Measurements from ENCODE around the gene MTHFD2.
A peak's percentile ranks its signal among the peaks of the same experiment; 100 is the strongest.

MTHFD2 gene

GRCh38 chr2:74259191-74259590, 60.8 kb downstream of the MTHFD2 start:
- no peaks in the 10 kb centered on the region for H3K9me3 Mint-ChIP-seq
- H3K27me3 Mint-ChIP-seq, result no peaks in the 10 kb centered on the region
- H3K36me3 Mint-ChIP-seq (ENCODE audit: low read depth), result peaks cover 4% of the 10 kb centered on the region
- no peaks in the 10 kb centered on the region for H3K4me1 Mint-ChIP-seq (ENCODE audit: low read depth)
- H3K4me3 Mint-ChIP-seq, result no peak overlapping the region
- no peak overlapping the region for H3K27ac Mint-ChIP-seq

GRCh38 chr2:74259733-74260132, 61.3 kb downstream of the MTHFD2 start:
- peaks cover 4% of the 10 kb centered on the region for H3K36me3 Mint-ChIP-seq (ENCODE audit: low read depth)
- no peak overlapping the region for H3K4me3 Mint-ChIP-seq
- peak overlapping the region; percentile 29 for H3K27ac Mint-ChIP-seq
- H3K4me1 Mint-ChIP-seq (ENCODE audit: low read depth), result no peaks in the 10 kb centered on the region
- no peaks in the 10 kb centered on the region for H3K9me3 Mint-ChIP-seq
- H3K27me3 Mint-ChIP-seq, result no peaks in the 10 kb centered on the region

DNA sequence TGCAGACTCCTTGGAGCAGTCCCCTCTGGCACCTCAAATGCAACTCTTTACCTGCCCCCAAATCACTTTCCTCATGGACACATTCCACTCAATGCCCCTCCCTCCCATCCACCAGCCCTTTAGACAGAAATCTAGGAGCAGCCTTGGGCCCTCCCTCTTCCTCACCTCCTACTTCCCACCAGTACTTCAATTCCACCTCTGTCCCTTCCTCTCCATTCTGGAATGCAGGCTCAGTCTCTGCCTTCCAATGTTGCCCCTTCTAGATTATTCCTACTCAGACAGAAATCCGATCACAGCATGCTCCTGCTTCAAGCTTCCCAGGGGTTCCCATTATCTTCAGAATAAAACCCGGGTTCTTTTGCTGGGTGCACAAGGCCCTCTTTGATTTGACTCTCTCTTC, 62.1 kb downstream of the MTHFD2 start:
- Mint-ChIP-seq H3K36me3 (ENCODE audit: low read depth) (peaks cover 3% of the 10 kb centered on the region), H3K9me3 (no peaks in the 10 kb centered on the region), H3K27ac (no peak overlapping the region), H3K4me3 (no peak overlapping the region), H3K27me3 (no peaks in the 10 kb centered on the region), H3K4me1 (ENCODE audit: low read depth) (no peaks in the 10 kb centered on the region)

GRCh38 chr2:74261204-74261864, 62.9 kb downstream of the MTHFD2 start:
- no peak overlapping the region for H3K4me3 Mint-ChIP-seq
- H3K27me3 Mint-ChIP-seq, result no peaks in the 10 kb centered on the region
- H3K36me3 Mint-ChIP-seq (ENCODE audit: low read depth), result no peaks in the 10 kb centered on the region
- H3K9me3 Mint-ChIP-seq, result no peaks in the 10 kb centered on the region
- no peak overlapping the region for H3K27ac Mint-ChIP-seq
- peaks cover 4% of the 10 kb centered on the region for H3K4me1 Mint-ChIP-seq (ENCODE audit: low read depth)

DNA sequence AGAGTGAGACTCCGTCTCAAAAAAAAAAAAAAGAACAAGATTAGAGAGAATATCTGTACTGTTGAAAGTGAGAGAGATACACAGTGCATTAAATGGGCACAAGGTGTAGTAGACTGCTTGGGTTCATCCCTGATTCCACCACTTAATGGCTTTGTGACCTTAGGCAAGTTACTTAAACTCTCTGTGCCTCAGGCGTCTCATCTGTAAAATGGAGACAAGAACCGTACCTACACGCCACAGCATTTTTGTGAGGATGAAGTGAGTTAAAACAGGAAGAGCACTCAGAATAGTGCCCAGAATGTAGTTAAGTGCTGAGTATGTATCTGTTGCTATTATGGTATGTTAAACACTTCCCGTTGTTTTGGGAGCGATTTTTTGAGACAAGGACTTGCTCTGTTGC, 64.3 kb downstream of the MTHFD2 start:
- no peaks in the 10 kb centered on the region for H3K36me3 Mint-ChIP-seq (ENCODE audit: low read depth)
- H3K9me3 Mint-ChIP-seq, result no peaks in the 10 kb centered on the region
- no peaks in the 10 kb centered on the region for H3K27me3 Mint-ChIP-seq
- no peak overlapping the region for H3K27ac Mint-ChIP-seq
- H3K4me1 Mint-ChIP-seq (ENCODE audit: low read depth), result peaks cover 14% of the 10 kb centered on the region
- no peak overlapping the region for H3K4me3 Mint-ChIP-seq

DNA sequence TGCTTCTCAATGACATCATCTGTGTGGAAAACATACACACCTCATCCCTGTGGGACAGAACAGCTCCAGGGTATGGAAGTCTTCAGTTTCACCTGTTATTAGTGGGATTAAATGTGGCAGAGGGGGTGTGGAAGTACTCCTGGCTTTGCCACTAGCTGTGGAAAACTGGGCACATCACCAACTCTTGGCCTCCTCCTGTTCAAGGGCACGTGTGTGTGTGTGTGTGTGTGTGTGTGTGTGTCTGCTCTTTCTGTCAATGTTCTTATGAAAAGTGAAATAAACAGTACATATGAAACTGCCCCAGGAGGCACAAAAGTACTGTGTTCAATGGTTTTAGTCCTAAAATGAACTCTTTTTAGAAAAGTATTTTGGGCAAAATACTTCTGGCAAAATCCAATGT, 65.9 kb downstream of the MTHFD2 start:
- H3K4me1 Mint-ChIP-seq (ENCODE audit: low read depth), result peaks cover 15% of the 10 kb centered on the region
- H3K27ac Mint-ChIP-seq, result peak overlapping the region; percentile 40
- H3K27me3 Mint-ChIP-seq, result no peaks in the 10 kb centered on the region
- H3K4me3 Mint-ChIP-seq, result no peak overlapping the region
- no peaks in the 10 kb centered on the region for H3K9me3 Mint-ChIP-seq
- H3K36me3 Mint-ChIP-seq (ENCODE audit: low read depth), result no peaks in the 10 kb centered on the region

DNA sequence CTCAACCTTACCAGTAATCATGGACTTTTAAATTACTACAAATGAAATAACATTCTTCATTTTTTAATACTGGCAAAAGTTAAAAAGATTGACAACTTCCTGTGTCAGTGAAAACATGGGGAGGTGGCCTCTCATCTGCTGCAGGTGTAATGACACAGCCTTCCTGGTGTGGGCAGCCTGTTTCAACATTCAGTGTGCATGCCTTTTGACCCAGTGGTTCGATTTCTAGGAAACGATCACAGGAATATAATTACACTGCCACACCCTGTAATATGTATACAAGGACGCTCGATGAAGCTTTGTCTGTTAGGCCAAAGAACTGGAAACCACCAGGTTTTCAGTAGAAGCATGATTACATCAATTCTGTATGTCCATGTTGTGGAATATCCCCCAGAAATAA, 68.7 kb downstream of the MTHFD2 start:
- Mint-ChIP-seq H3K36me3 (ENCODE audit: low read depth) (no peaks in the 10 kb centered on the region), H3K4me3 (no peak overlapping the region)

More for the DNA sequence above, 68.7 kb downstream of the MTHFD2 start:
- H3K27ac Mint-ChIP-seq, result peak overlapping the region; percentile 55
- peaks cover 15% of the 10 kb centered on the region for H3K4me1 Mint-ChIP-seq (ENCODE audit: low read depth)
- H3K27me3 Mint-ChIP-seq, result no peaks in the 10 kb centered on the region
- H3K9me3 Mint-ChIP-seq, result no peaks in the 10 kb centered on the region
